ENCODE results near the gene UBASH3B.

Gene UBASH3B

GRCh38 chr11:122678406-122678805 is 22.9 kb downstream of the UBASH3B start:
- DNase-seq (ENCODE audit: low spot score) = no peak

- DNase-seq (ENCODE audit: low spot score) = no peak
Measured at GRCh38 chr11:122679466-122679865, 23.9 kb downstream of the UBASH3B start.

- DNase-seq (ENCODE audit: low spot score) = no peak
Measured at GRCh38 chr11:122681070-122681469, 25.5 kb downstream of the UBASH3B start.

- DNase-seq (ENCODE audit: low spot score) = no peak
Measured at GRCh38 chr11:122681735-122682134, 26.2 kb downstream of the UBASH3B start.

- DNase-seq (ENCODE audit: low spot score) = no peak
Measured at GRCh38 chr11:122682464-122682863, 26.9 kb downstream of the UBASH3B start.

- no peak for DNase-seq (ENCODE audit: low spot score)
Measured at GRCh38 chr11:122685041-122685440, 29.5 kb downstream of the UBASH3B start.

GRCh38 chr11:122686111-122686510 is 30.6 kb downstream of the UBASH3B start:
- no peak for DNase-seq (ENCODE audit: low spot score)

- no peak for DNase-seq (ENCODE audit: low spot score)
Measured at GRCh38 chr11:122690384-122690783, 34.9 kb downstream of the UBASH3B start.

GRCh38 chr11:122690801-122691548 is 35.5 kb downstream of the UBASH3B start:
- DNase-seq (ENCODE audit: low spot score) = no peak

GRCh38 chr11:122691549-122692150 is 36.1 kb downstream of the UBASH3B start:
- DNase-seq (ENCODE audit: low spot score) = no peak

GRCh38 chr11:122692444-122692843 is 36.9 kb downstream of the UBASH3B start:
- no peak for DNase-seq (ENCODE audit: low spot score)

GRCh38 chr11:122695076-122695615 is 39.6 kb downstream of the UBASH3B start:
- no peak for DNase-seq (ENCODE audit: low spot score)

GRCh38 chr11:122696662-122697061 is 41.1 kb downstream of the UBASH3B start:
- DNase-seq (ENCODE audit: low spot score) = no peak

GRCh38 chr11:122697636-122698167 is 42.2 kb downstream of the UBASH3B start:
- no peak for DNase-seq (ENCODE audit: low spot score)

- DNase-seq (ENCODE audit: low spot score) = no peak
Measured at GRCh38 chr11:122698392-122698791, 42.9 kb downstream of the UBASH3B start.

- DNase-seq (ENCODE audit: low spot score) = no peak
Measured at GRCh38 chr11:122700666-122701065, 45.1 kb downstream of the UBASH3B start.

GRCh38 chr11:122701143-122701542 is 45.6 kb downstream of the UBASH3B start:
- DNase-seq (ENCODE audit: low spot score) = no peak

- no peak for DNase-seq (ENCODE audit: low spot score)
Measured at GRCh38 chr11:122703541-122704272, 48.2 kb downstream of the UBASH3B start.

GRCh38 chr11:122705396-122705795 is 49.9 kb downstream of the UBASH3B start:
- DNase-seq (ENCODE audit: low spot score) = no peak

GRCh38 chr11:122706291-122707088 is 51.0 kb downstream of the UBASH3B start:
- DNase-seq (ENCODE audit: low spot score) = no peak

- DNase-seq (ENCODE audit: low spot score) = no peak
Measured at GRCh38 chr11:122707111-122707510, 51.6 kb downstream of the UBASH3B start.

- DNase-seq (ENCODE audit: low spot score) = no peak
Measured at GRCh38 chr11:122707901-122708300, 52.4 kb downstream of the UBASH3B start.

All from left forelimb (tissue), 1 donor.